CD4-positive, alpha-beta memory T cell (primary cell): ENCODE data around the gene KLK14. TPM values are rescaled to one million over a fixed set of nuclear protein-coding genes. Genes with fewer than 3 reads are reported as not detected.

Experiments
- CTCF ChIA-PET: fragments of 350-600 bp; sonication (Branson Sonifier 250); formaldehyde crosslinking; loops from one replicate; lab custom pipeline; 2021; ENCODE audit warnings: inconsistent platforms; ENCODE audit not compliant: partially characterized antibody; lab: Charles Lee
- POLR2A ChIA-PET: fragments of 350-600 bp; sonication (Branson Sonifier 250); formaldehyde crosslinking; loops from one replicate; lab custom pipeline; 2021; ENCODE audit not compliant: partially characterized antibody; lab: Charles Lee
- DNase-seq, 5 donors: peaks; one replicate each; pipeline versions ENCODE4 v3.0.0 to v3.0.0-alpha.2; 2020 to 2022; ENCODE audit warnings: mixed read lengths in 1 of 5
- H3K27ac ChIP-seq: one replicate; pipeline ENCODE4 v1.7.0; 2013; ENCODE audit warnings: low read depth, low read length
- H3K27me3 ChIP-seq: 2 replicates; pipeline ENCODE4 v1.7.0; 2013; ENCODE audit warnings: mild to moderate bottlenecking, low read length, moderate library complexity; ENCODE audit not compliant: insufficient read depth
- H3K36me3 ChIP-seq: 2 replicates; pipeline ENCODE4 v1.7.0; 2013; ENCODE audit warnings: mild to moderate bottlenecking, low read length, moderate library complexity; ENCODE audit not compliant: insufficient read depth
- H3K4me1 ChIP-seq: 2 replicates; pipeline ENCODE4 v1.7.0; 2013; ENCODE audit warnings: mild to moderate bottlenecking, low read length, moderate library complexity; ENCODE audit not compliant: insufficient read depth
- H3K4me3 ChIP-seq, 2 donors: one replicate each; pipeline ENCODE4 v1.7.0; 2013; ENCODE audit warnings: low read length in 2 of 2, mild to moderate bottlenecking in 1 of 2
- H3K9me3 ChIP-seq, 2 donors: one replicate each; pipeline ENCODE4 v1.7.0; 2013; ENCODE audit warnings: low read length in 2 of 2, control low read depth in 1 of 2; ENCODE audit not compliant: control insufficient read depth in 1 of 2
- H3K27ac Mint-ChIP-seq, 7 donors: one replicate each; pipeline ENCODE4 v1.8.0; 2020 to 2021; ENCODE audit warnings: mixed read lengths in 7 of 7, mild to moderate bottlenecking in 6 of 7, inconsistent platforms in 3 of 7, moderate library complexity in 3 of 7
- H3K27me3 Mint-ChIP-seq, 2 donors: one replicate each; pipeline ENCODE4 v1.8.0; 2020 to 2021; ENCODE audit warnings: mixed read lengths in 2 of 2
- H3K36me3 Mint-ChIP-seq, 2 donors: one replicate each; pipeline ENCODE4 v1.8.0; 2020 to 2021; ENCODE audit warnings: mixed read lengths in 2 of 2, inconsistent platforms in 1 of 2, mild to moderate bottlenecking in 1 of 2
- H3K4me1 Mint-ChIP-seq, 4 donors: one replicate each; pipeline ENCODE4 v1.8.0; 2020 to 2021; ENCODE audit warnings: mixed read lengths in 4 of 4, mild to moderate bottlenecking in 1 of 4
- H3K4me3 Mint-ChIP-seq, 8 donors: one replicate each; pipeline ENCODE4 v1.8.0; 2020 to 2021; ENCODE audit warnings: mixed read lengths in 8 of 8, mild to moderate bottlenecking in 7 of 8, moderate library complexity in 6 of 8, inconsistent platforms in 3 of 8
- H3K9me3 Mint-ChIP-seq, 8 donors: one replicate each; pipeline ENCODE4 v1.8.0; 2020 to 2021; ENCODE audit warnings: mixed read lengths in 8 of 8, mild to moderate bottlenecking in 5 of 8, inconsistent platforms in 3 of 8, moderate library complexity in 1 of 8
- intact Hi-C: fragments of 100-400 bp; cut with micrococcal nuclease; formaldehyde crosslinking; loops from one replicate; pipeline ENCODE4 v1.15.1; 2023
- polyA plus RNA-seq, 2 donors: library from polyadenylated mRNA; unstranded; fragments of 300-500 nt; fragmentation: Illumina TruSeq; gene quantifications; one replicate each; pipeline ENCODE4 v1.2.3, GENCODE V29; 2021
- total RNA-seq, 2 experiments: library from RNA; stranded (reverse); gene quantifications; one replicate each; pipeline ENCODE4 v1.2.3, GENCODE V29; 2021

Gene KLK14
- total and polyA plus RNA-seq, 4 experiments from 2014 or later = 1.1 TPM; not detected in 3

- H3K36me3 Mint-ChIP-seq = no peaks in the 10 kb centered on the region
- Histone ChIP-seq H3K9me3 (no peaks in the 10 kb centered on the region), H3K27me3 (no peaks in the 10 kb centered on the region), H3K27ac (no peak overlapping the region), H3K4me3 (no peak overlapping the region), H3K4me1 (no peaks in the 10 kb centered on the region), H3K36me3 (no peaks in the 10 kb centered on the region)
- peaks cover 0 to 19% (median 11%) of the 10 kb centered on the region in 8 donors for H3K9me3 Mint-ChIP-seq
- intact Hi-C loops = no loop called here
- ChIA-PET POLR2A (no interaction called here), CTCF (interaction anchor here (0.6 kb wide), 1 partner anchor 142 kb away, joined by 4 read pairs; no protein-coding TSS in a partner anchor)
- no peak overlapping the region for H3K27ac Mint-ChIP-seq
- H3K4me1 Mint-ChIP-seq = peaks cover 0 to under 1% (median 0%) of the 10 kb centered on the region in 4 donors
- peaks cover 14 to 26% of the 10 kb centered on the region in 2 donors for H3K27me3 Mint-ChIP-seq
- no peak overlapping the region for H3K4me3 Mint-ChIP-seq
- DNase-seq = no peak
Observed at GRCh38 chr19:51071095-51071405, 11.6 kb downstream of the KLK14 start.

- ChIA-PET CTCF (interaction anchor here (0.6 kb wide), 1 partner anchor 141 kb away, joined by 4 read pairs; no protein-coding TSS in a partner anchor), POLR2A (no interaction called here)
- Histone ChIP-seq H3K4me1 (no peaks in the 10 kb centered on the region), H3K27me3 (peaks cover 5% of the 10 kb centered on the region), H3K9me3 (no peaks in the 10 kb centered on the region), H3K27ac (no peak overlapping the region), H3K4me3 (no peak overlapping the region), H3K36me3 (no peaks in the 10 kb centered on the region)
- H3K27ac Mint-ChIP-seq = no peak overlapping the region
- peaks cover 0 to 3% (median 0%) of the 10 kb centered on the region in 4 donors for H3K4me1 Mint-ChIP-seq
- peaks cover 17 to 29% of the 10 kb centered on the region in 2 donors for H3K27me3 Mint-ChIP-seq
- H3K4me3 Mint-ChIP-seq = no peak overlapping the region
- peaks cover 0 to 19% (median 11%) of the 10 kb centered on the region in 8 donors for H3K9me3 Mint-ChIP-seq
- H3K36me3 Mint-ChIP-seq = no peaks in the 10 kb centered on the region
- intact Hi-C loops = no loop called here
- DNase-seq = no peak
Observed at GRCh38 chr19:51070334-51071094, 12.2 kb downstream of the KLK14 start.

GRCh38 chr19:51066393-51067186 lies 16.1 kb downstream of the KLK14 start:
- H3K27me3 ChIP-seq = peaks cover 13% of the 10 kb centered on the region
- no peak for DNase-seq
- Mint-ChIP-seq H3K36me3 (no peaks in the 10 kb centered on the region), H3K4me3 (no peak overlapping the region), H3K27me3 (peaks cover 29 to 31% of the 10 kb centered on the region in 2 donors), H3K4me1 (peaks cover 0 to 6% (median 3%) of the 10 kb centered on the region in 4 donors), H3K9me3 (peaks cover 0 to 1% (median 0%) of the 10 kb centered on the region in 8 donors), H3K27ac (no peak overlapping the region)
- CTCF ChIA-PET = interaction anchor here (0.7 kb wide), 1 partner anchor 19 kb away, joined by 3 read pairs; no protein-coding TSS in a partner anchor
- POLR2A ChIA-PET = no interaction called here
- H3K4me1 ChIP-seq = peaks cover 3% of the 10 kb centered on the region
- no peaks in the 10 kb centered on the region for H3K36me3 ChIP-seq
- H3K27ac ChIP-seq = no peak overlapping the region
- intact Hi-C loops = no loop called here
- no peaks in the 10 kb centered on the region for H3K9me3 ChIP-seq
- no peak overlapping the region for H3K4me3 ChIP-seq

- no peak overlapping the region for H3K27ac ChIP-seq
- Mint-ChIP-seq H3K9me3 (peaks cover 0 to 5% (median 0%) of the 10 kb centered on the region in 8 donors), H3K27ac (no peak overlapping the region), H3K36me3 (no peaks in the 10 kb centered on the region), H3K4me1 (peaks cover 0 to 6% (median 3%) of the 10 kb centered on the region in 4 donors), H3K27me3 (peaks cover 40 to 42% of the 10 kb centered on the region in 2 donors), H3K4me3 (peak overlapping the region; percentile 39 to 76 (median 65))
- ChIA-PET POLR2A (no interaction called here), CTCF (interaction anchor here (0.7 kb wide), 1 partner anchor 17 kb away, joined by 3 read pairs; no protein-coding TSS in a partner anchor)
- H3K36me3 ChIP-seq = no peaks in the 10 kb centered on the region
- no peak overlapping the region for H3K4me3 ChIP-seq
- DNase-seq = no peak
- H3K9me3 ChIP-seq = no peaks in the 10 kb centered on the region
- H3K27me3 ChIP-seq = peaks cover 13% of the 10 kb centered on the region
- intact Hi-C loops = no loop called here
- H3K4me1 ChIP-seq = peaks cover 3% of the 10 kb centered on the region
Observed at GRCh38 chr19:51065221-51065960, 17.3 kb downstream of the KLK14 start.

- intact Hi-C loops = no loop called here
- Histone ChIP-seq H3K27me3 (peaks cover 13% of the 10 kb centered on the region), H3K27ac (no peak within 1 kb of the TSS), H3K36me3 (no peaks in the 10 kb centered on the region), H3K4me3 (no peak within 1 kb of the TSS), H3K4me1 (peaks cover 3% of the 10 kb centered on the region), H3K9me3 (no peaks in the 10 kb centered on the region)
- peaks cover 0 to 5% (median 0%) of the 10 kb centered on the region in 8 donors for H3K9me3 Mint-ChIP-seq
- peak within 1 kb of the TSS; percentile 39 to 76 (median 65) for H3K4me3 Mint-ChIP-seq
- H3K27me3 Mint-ChIP-seq = peaks cover 40 to 43% of the 10 kb centered on the region in 2 donors
- H3K4me1 Mint-ChIP-seq = peaks cover 0 to 6% (median 3%) of the 10 kb centered on the region in 4 donors
- DNase-seq = no peak
- POLR2A ChIA-PET = no interaction called here
- H3K27ac Mint-ChIP-seq = no peak within 1 kb of the TSS
- no peaks in the 10 kb centered on the region for H3K36me3 Mint-ChIP-seq
- CTCF ChIA-PET = no interaction called here
Observed at GRCh38 chr19:51064534-51065220, 18.0 kb downstream of the KLK14 start, which contains the start of gene KLK13. Gene KLK13, minus strand, starts transcription at chr19:51065092. Its CDS starts 25 bp downstream, at chr19:51065067.

- Histone ChIP-seq H3K27ac (no peak overlapping the region), H3K9me3 (no peaks in the 10 kb centered on the region), H3K27me3 (peaks cover 13% of the 10 kb centered on the region), H3K36me3 (no peaks in the 10 kb centered on the region), H3K4me1 (peaks cover 3% of the 10 kb centered on the region), H3K4me3 (no peak overlapping the region)
- no peaks in the 10 kb centered on the region for H3K36me3 Mint-ChIP-seq
- H3K9me3 Mint-ChIP-seq = peaks cover 0 to 5% (median 0%) of the 10 kb centered on the region in 8 donors
- peaks cover 40 to 43% of the 10 kb centered on the region in 2 donors for H3K27me3 Mint-ChIP-seq
- no peak for DNase-seq
- peaks cover 0 to 6% (median 3%) of the 10 kb centered on the region in 4 donors for H3K4me1 Mint-ChIP-seq
- intact Hi-C loops = no loop called here
- CTCF ChIA-PET = no interaction called here
- H3K4me3 Mint-ChIP-seq = peak overlapping the region in 2 of 8 donors; percentile 9 to 54
- no peak overlapping the region for H3K27ac Mint-ChIP-seq
- POLR2A ChIA-PET = no interaction called here
Observed at GRCh38 chr19:51063664-51064063, 19.0 kb downstream of the KLK14 start.
